ENCODE data around the gene LOXHD1. TPM values are rescaled to one million over a fixed set of nuclear protein-coding genes. Genes with fewer than 3 reads are reported as not detected.

The LOXHD1 gene
- total RNA-seq: under 0.01 TPM

DNA sequence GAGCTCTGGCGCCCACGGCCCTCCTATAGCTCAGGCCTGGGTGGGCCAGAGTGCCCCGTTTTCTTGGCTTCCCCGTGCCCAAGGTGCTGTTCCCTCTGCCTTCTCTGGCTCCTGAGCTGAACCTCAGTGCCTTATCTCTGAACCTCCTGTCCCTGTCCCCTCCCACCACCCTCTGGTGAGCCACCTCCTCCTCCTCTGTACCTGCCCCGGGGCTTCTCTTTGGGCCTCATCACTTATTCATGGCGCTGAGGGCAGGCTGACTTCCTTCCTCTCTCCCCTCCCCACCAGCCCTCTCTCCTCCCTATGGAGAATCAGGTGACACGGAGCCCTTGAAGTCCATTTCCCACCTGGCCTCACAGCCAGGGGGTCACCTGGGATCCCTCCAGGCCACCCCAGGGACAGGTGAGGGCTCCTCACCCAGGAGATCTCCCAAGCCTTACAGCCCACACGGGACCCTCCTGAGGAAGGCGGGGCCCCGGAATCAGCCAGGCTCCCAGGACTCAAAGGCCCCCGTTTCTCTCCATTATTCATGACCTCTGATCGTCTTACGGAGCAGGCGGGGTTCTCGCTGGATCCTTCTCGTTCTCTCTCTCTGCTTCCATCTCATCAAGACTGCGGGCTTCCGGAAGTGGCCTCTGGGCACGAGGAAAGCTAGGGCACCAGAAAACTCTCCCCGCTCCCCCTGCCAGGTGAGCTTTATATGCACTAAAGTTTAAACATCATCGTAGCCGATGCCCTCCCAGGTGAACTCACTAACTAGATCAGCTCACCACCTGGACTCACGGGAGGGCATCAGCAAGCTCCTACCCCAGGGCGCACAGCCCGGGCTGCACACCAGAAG lies at the start of gene LOXHD1:
Gene LOXHD1, minus strand, starts transcription at position 106 of the 841 bp plus-strand sequence. CDS start 187 bp downstream, outside the sequence.
- DNase-seq (ENCODE audit: low read depth in 2 of 3, low spot score in 2 of 3): no peak

DNA sequence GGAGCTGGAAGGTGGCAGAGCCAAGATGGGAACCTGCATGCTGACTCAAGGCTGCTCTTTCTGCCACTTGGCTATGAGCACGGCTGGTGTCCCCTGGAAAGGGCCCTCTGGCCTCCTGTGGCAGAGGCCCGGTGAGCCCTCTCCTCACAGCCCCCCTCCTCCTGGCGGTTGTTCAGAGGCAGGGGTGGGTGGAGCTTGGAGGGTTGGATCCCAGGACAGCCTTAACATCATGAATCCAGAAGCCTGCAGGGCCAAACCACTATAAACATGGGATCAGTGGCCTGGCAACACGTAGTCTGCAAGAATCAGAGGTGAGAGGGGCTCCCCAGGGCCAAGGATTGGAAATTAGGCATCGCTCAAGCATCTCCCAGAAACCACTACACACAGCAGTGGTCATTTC lies 48.5 kb upstream of the LOXHD1 start:
- DNase-seq (ENCODE audit: low read depth in 2 of 3, low spot score in 2 of 3): no peak

GRCh38 chr18:46704816-46705215 lies 47.8 kb upstream of the LOXHD1 start:
- DNase-seq (ENCODE audit: low read depth in 2 of 3, low spot score in 2 of 3): no peak

DNA sequence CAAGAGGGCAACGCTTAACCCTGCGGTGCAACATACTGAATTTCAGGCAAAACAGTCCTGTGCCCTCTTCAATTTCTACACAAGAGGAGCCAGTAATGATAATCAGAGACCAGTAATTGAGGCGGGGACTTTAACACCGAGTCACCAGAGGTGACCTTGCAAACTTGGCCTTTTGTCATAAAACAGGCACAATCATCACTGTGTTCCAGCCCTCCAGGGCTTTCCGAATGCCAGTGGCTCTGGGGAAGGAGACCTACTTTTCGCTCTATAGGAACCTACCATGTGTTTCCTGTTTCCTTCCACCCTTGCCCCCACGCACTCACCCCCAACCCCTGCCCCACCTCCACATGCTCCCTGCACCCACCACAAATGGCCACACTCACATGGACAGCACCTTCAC lies 47.2 kb upstream of the LOXHD1 start:
- no peak for DNase-seq (ENCODE audit: low read depth in 2 of 3, low spot score in 2 of 3)

GRCh38 chr18:46702471-46702870 lies 45.5 kb upstream of the LOXHD1 start:
- DNase-seq (ENCODE audit: low read depth in 2 of 3, low spot score in 2 of 3): no peak

DNA sequence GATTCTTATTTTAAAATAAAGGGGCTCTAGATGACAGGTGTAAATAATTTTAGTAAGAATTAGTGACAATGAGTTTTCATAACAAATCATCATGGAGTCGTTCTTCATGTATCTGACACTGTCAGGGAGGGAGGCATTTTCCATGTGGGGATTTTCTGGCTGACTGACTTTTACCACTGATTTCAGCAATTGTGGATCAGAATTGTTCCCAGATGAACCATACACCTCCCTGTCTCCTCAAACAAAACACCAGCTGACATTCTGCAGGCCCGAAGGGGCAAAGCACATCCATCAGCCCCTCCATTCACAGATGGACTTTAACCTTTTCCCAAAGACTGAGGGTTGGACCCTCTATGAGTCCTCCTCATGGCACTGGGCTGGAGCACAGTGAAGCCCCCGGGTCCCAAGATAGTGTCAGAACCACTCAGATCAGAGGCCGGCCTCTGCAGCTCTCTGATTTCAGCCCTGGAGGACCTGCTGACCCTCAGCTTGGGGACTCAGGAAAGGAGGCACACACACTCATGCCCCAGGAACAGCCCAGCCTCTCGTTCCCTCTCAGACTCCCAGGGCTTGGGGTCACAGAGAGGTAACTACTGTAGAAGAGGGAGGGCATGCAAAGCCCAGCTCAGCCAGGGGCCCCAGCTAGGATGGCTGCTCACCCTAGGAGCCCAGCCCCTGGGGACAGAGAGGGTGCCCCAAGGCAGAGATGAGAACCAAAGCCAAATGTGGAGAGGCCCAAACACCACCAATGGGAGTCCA lies 43.2 kb upstream of the LOXHD1 start:
- DNase-seq (ENCODE audit: low read depth in 2 of 3, low spot score in 2 of 3): no peak

DNA sequence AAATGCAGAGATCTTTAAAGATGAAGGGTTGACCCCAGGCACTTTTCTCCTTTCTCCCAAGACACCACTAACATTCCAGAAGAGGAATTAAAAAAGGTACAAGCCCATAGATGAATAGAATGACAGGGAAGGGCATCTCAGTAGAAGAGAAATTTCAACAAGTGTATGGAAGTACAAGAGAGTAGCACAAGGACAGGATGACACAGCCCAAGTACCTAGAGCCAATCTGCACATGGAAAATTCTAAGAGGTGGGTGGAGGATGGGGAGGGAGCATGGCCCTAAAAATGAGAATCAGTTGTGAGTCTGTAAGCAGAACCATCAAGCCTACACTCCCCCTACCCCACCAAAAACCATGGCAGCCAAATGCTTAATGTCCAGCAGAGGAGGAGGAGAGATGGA lies 39.7 kb upstream of the LOXHD1 start:
- no peak for DNase-seq (ENCODE audit: low read depth in 2 of 3, low spot score in 2 of 3)

GRCh38 chr18:46696268-46696667 lies 39.2 kb upstream of the LOXHD1 start:
- no peak for DNase-seq (ENCODE audit: low read depth in 2 of 3, low spot score in 2 of 3)

DNA sequence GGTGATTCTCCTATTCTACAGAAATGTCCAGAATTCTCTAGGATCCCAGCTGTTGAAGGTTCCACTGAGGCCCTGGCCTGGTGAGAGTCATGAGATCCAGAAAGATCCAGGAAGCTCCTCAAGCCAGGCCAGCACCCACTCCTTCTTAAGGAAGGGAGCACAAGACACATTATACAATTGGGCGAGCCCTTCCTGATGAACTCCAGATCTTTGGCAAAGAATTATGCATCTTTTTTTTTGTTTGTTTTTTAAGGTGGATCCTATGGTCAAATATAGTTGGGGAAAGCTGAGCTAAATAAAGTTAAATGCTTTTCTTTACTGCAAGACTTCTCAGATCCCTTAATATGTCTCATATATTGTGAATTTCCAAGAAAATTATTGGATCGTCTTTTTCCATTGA lies 37.0 kb upstream of the LOXHD1 start:
- DNase-seq (ENCODE audit: low read depth in 2 of 3, low spot score in 2 of 3): no peak

- no peak for DNase-seq (ENCODE audit: low read depth in 2 of 3, low spot score in 2 of 3)
Observed at GRCh38 chr18:46688853-46689525, 32.0 kb upstream of the LOXHD1 start.

DNA sequence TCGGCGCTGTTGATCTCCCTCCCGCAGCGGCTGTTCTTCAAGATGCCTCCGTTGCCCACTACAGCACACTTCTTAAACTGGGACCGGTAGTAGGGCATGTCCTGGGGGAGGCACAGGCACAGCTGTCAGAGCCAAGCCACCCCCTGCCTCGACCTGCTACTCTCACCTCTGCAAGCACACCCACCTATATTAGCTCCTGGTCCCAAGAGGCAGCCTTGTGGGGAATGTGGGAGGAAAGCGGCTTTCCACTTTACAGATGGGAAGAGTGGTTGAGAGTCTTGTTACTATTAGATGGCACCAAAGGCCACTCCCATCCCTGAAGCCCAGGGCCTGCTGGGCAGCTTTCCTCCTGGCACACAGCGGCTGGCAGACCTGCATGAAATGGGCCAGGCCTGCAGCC lies 29.2 kb upstream of the LOXHD1 start:
- no peak for DNase-seq (ENCODE audit: low read depth in 2 of 3, low spot score in 2 of 3)

GRCh38 chr18:46683252-46683651 lies 26.2 kb upstream of the LOXHD1 start:
- DNase-seq (ENCODE audit: low read depth in 2 of 3, low spot score in 2 of 3): no peak

DNA sequence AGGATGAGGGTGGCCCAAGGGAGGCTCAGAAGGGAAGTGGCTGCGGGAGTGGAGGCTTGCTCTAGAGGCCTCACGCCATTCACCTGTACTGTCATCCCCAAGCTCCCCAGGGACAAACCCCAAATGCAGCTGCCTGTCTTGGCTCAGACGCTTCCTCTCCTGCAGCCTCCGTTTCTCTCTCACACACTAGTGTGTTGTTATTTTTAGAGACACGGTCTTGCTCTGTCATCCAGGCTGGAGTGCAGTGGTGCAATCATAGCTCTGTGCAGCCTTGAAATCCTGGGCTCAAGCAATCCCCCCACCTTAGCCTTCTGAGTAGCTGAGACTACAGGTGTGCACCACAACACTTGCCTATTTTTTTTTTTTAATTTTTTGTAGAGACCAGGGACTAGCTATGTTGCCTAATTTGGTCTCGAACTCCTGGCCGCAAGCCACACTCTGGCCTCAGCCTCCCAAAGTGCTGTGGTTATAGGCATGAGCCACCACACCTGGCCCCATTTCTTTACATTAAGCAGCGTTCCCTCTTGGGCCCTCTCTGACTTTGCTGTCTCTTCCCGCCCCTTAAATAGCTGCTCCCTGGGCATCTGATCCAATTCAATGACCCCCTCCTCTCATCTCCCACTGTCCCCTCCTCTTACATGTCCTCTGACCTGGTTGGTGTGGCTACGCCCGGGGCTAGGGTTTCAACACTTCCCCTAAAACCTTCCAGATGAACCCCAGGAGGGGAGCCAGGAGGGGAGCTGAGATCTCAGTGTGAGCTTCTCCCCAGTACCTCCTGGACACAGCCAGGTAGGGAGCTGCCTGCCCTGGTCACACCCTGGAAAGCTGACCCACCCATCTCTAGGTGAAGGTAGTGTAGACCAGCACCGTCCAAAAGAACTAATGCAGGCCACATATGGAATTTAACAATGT lies 24.0 kb upstream of the LOXHD1 start:
- DNase-seq (ENCODE audit: low read depth in 2 of 3, low spot score in 2 of 3): no peak

GRCh38 chr18:46679846-46680598 lies 23.0 kb upstream of the LOXHD1 start:
- no peak for DNase-seq (ENCODE audit: low read depth in 2 of 3, low spot score in 2 of 3)

- DNase-seq (ENCODE audit: low read depth in 2 of 3, low spot score in 2 of 3): peak in 1 of 3 donors; percentile 10
Observed at GRCh38 chr18:46678785-46679399, 21.9 kb upstream of the LOXHD1 start.

- DNase-seq (ENCODE audit: low read depth in 2 of 3, low spot score in 2 of 3): no peak
Observed at GRCh38 chr18:46678041-46678440, 21.0 kb upstream of the LOXHD1 start.

DNA sequence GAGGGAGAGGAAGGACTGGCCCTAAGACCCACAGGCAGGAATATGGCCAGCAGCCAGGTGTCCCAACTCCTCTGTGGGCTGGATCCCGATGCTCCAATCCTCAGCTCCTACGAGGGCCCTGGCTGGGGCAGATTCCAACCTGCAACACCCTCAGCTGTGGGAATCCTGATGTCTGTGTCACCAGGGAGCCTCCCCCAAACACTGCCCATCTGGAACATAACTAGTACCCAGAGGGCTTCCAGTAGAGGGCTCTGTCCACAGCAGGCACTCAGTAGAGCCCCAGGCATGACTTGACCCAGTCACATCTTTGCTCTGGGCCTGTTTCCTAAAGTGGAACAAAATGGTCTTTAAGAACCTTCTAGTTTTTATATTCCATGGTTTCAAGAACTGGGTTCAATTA lies 20.6 kb upstream of the LOXHD1 start:
- no peak for DNase-seq (ENCODE audit: low read depth in 2 of 3, low spot score in 2 of 3)

DNA sequence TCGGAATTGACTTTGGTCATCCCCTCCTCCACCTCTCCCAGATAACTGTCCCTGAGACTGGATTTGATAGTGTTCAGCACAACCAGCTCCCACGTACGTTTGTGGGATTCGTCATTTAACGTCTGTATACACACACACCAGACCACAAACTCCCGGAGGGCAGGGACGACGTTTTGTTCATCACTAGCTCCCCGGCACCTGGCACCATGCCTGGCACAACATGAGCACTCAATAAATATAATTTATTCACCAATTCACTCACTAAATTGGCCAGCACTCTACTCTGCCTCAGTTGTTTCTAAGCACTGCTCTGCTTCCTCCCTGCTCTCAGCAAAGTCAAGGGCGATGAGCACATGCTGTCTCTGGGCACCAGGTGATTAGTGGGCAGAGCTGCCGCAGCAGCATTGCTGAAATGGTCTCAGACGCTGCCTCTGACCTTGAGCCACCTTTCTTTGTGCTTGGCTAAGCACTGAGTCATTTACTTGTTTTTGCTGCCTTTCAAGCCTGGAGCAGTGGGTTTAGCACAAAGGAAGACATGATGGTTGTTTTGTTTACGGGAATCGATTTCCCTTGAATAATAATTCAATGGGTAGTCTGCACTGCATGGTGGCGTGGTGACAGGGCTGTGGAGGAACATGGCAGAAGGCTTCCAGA lies 19.3 kb upstream of the LOXHD1 start:
- DNase-seq (ENCODE audit: low read depth in 2 of 3, low spot score in 2 of 3): no peak

DNA sequence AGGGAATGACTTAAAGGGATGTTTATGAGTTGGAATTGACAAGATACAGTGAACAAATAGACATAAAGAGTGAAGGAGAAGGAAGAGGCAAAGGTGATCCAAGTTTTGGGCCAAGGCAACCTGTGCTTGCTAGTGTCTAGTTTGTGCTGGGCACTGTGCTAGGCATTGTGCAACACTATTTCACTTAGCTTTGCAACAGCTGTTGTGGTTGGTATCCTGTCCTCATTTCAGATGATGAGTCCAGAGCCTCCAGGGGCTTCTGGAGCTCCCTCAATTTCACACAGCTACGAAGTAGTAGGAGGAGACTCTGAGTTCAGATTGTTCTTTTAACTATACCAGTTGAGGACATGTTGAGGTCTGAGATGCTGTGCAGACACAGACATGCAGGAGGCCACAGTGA lies 18.1 kb upstream of the LOXHD1 start:
- DNase-seq (ENCODE audit: low read depth in 2 of 3, low spot score in 2 of 3): no peak
